SW 1271 (cell line): ENCODE results near the gene SLC51A.
"Not testable (repeated sequence)": the region's sequence is repeated elsewhere in the genome, so short reads cannot be mapped to it uniquely, and the experiment has no call there.

Experiments
- DNase-seq, 2 experiments: peaks; one replicate each; lab custom pipeline; 2025; lab: John Stamatoyannopoulos, UW

SLC51A gene

DNA sequence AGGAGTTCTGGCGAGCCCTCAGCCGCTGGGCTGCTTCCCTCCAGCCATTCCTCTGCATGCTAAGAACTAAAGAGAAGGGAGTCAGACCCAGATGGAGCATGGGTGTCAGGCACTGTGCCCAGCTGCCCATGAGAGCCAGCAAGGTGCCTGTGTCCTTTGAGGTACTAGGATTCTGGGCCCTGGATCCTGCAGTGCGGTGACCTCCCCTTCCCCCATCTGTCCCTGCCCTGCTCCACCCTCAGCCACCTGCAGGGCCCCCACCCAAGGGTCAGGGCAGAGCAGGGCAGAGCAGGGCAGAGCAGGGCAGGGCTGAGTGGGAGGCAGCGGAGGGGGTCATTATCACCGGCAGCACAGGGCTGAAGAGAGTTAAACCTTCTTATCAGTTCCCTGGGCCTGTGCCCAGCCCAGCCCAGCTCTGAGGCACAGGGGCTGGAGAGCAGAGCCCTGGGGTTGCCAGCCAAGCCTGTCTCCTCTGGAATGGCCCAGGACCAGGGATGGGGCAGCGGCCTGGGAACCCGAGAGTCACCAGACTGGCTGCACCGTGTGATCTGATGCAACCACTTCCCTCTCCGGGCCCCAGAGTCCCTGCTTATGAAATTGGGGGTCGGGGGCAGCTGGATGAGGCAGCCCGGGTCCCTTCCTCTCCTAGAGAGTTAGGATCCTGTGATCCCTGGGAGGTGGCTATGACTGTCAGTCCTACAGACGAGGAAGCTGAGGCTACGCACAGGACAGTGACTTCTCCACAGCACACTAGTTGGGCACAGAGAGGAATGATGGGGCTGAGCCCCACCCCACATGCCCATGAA, 22.4 kb upstream of the SLC51A start:
- DNase-seq: no peak

GRCh38 chr3:196194542-196194915, 21.8 kb upstream of the SLC51A start:
- DNase-seq: no peak

- DNase-seq: no peak
These were observed 20.6 kb upstream of the SLC51A start for GRCh38 chr3:196195664-196196265.

GRCh38 chr3:196197524-196197923, 18.8 kb upstream of the SLC51A start:
- no peak for DNase-seq

DNA sequence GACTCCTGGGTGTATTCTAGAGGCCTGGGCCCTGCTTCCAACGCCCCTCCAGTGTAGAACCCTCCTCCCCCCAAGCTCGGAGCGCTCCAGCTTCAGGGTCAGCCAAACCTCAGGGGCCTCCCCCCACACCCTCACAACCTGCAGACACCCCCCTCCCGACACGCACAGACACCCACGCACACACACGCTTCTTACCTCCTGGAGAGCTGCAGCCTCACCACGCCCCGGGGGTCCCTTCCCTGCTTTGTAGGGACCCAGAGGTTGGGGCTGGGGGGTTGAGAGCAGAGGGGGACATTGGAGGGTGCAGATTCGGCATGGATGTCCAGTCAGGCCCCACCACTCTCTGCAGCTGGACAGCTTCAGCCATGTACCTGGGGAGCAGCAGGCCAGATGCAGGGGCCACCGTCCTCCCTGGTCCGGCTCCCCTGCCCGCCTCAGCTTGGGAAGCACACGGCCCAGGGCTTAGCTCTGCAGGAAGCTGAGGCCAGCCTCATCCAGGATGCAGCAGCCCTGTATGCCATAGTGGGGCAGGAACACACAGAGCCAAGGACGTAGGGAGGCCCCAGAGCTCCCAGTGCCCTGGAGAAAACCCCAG, 18.2 kb upstream of the SLC51A start:
- no peak for DNase-seq

DNA sequence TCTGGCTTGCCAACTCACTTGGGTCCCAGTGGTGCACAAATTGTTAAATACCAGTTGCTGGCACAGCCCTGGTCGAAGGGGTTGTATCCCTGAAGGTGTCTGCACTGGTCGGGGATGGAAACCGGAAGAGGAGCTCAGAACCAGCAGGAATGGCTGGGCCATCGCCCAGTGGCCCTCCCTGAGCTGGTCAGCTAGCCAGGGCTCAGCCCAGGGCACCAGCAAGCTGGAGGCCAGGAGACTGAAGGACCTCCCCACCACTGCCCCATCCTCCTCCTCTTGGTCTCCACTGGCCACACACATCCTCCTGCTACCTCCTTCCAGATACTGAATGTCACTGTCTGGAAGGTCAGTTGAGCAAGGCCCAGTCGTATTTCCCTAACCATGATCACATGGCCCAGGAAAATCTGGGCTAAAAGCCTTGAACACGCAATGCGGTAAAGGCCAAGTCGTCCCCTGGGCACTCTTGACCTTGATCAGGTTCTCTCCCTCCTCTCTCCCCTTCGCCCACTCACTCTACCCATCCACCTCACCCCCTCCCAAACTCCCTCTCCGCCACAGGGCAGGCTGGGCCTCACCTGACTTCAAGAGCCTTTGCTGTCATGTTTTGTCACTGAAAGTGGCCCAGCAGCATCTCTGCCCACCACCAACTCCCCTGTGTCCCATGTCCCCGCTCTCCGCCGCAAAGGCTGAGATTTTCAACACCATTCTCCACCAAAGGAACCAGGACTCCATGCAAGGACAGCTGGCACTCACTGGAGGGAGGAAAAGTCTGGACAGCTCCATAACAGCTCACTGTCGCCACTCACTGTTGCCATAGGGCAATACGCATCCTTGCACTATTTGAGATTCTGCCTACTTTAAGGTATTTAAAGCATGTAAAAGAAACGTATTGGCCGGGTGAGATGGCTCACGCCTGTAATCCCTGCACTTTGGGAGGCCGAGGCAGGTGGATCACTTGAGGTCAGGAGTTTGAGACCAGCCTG, 17.3 kb upstream of the SLC51A start:
- peak; percentile 10 to 17 for DNase-seq

DNA sequence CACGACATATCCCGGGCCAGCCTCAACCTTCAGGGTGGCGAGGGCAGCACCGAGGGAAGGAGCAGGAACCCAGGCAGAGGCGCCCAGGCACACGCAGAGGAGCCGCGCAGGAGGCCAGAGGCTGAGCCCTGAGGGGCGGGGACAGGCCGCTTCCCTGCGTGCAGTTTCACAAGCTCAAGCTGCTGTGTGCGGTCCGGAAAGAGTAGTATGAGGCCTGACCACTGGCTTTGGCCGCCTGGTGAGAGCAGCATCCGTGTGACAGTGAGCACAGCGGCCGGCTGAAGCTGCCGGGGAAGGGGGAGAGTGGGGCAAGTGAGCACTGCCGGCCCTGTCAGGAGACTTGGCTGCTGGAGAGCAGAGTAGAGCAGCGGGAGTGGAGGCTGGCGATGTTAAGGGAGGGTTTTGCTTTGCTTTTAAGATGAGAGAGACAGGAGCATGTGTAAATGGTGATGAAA, 13.8 kb upstream of the SLC51A start:
- DNase-seq: no peak

DNA sequence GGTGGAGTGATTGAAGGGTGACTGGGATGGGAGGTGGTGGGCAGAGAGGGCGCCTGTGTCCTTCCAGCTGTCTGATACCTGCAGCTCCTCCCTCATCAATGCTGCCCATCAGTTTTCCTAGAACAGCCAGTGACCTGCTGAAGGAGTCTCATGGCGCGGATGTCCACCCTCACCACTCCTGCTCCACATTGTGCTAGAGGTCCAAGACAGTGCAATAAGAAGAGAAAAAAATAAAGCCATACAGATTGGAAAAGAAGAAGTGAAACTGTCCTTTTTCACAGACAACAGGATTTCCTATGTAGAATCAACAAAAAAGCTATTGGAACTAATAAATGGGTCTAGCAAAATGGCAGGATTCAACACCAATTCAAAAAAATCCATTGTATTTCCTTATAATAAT, 12.5 kb upstream of the SLC51A start:
- DNase-seq: no peak

- DNase-seq: peak in 1 of 2 experiments; percentile 17
These were observed 10.7 kb upstream of the SLC51A start for GRCh38 chr3:196205442-196206205.

GRCh38 chr3:196207159-196207832, 9.0 kb upstream of the SLC51A start:
- no peak for DNase-seq

- DNase-seq: no peak
These were observed 8.3 kb upstream of the SLC51A start for GRCh38 chr3:196207833-196208607.

DNA sequence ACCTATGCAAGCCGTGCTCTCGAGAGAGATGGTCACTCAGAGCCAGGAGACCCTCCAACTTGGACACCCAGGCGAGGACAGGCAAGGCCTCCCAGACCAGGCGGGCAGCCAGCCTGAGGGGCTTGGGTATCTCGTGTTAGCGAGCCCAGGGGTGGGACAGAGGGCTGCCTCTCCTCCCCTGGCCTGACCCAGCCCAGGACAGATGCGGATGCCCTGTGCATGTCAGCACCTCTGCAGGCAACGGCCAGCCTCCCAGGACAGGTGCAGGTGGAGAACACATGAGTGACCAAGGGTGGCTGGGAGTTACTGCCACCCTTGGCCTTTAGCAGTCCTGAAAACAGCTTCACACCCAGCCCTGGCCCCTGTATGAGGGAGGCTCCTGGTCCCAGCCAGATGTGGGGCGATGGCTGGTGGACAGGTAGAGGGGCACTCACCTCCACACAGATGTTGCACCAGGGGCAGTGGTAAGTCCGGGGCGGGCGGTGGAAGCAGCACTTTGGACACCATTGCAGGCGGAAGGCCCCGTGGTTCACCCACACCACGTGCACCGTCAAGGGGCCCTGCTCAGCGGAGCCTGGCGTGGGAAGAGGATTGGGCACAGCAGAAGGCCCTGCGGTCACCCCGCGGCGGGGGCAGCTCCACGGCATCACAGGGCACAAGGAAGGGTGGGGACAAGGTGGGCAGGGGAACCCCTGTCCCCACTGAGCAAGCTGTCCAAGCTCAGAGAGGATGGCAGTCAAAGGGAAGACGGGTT, 7.2 kb upstream of the SLC51A start:
- DNase-seq: no peak

DNA sequence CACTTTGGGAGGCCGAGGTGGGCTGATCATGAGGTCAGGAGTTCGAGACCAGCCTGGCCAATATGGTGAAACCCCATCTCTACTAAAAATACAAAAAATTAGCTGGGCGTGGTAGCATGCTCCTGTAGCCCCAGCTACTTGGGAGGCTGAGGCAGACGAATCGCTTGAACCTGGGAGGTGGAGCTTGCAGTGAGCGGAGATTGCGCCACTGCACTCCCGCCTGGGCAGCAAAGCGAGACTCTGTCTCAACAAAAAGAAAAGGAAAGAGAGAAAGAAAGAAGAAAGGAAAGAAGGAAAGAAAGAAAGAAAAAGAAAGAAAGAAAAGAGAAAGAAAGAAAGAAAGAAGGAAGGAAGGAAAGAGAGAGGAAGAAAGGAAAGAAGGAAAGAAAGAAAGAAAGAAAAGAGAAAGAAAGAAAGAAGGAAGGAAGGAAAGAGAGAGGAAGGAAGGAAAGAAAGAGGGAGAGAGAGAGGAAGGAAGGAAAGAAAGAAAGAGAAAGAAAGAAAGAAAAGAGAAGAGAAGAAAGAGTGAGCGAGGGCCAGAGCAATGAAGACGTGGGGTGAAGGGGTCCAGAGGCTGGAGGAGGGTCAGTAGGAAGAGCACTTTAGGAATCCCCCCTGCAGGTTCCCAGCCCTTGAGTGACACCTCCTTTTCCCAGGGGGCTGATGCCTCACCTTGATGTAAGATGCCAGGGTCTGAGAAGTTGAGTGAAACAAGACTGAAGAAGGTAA, 6.2 kb upstream of the SLC51A start:
- DNase-seq: not testable (repeated sequence)

DNA sequence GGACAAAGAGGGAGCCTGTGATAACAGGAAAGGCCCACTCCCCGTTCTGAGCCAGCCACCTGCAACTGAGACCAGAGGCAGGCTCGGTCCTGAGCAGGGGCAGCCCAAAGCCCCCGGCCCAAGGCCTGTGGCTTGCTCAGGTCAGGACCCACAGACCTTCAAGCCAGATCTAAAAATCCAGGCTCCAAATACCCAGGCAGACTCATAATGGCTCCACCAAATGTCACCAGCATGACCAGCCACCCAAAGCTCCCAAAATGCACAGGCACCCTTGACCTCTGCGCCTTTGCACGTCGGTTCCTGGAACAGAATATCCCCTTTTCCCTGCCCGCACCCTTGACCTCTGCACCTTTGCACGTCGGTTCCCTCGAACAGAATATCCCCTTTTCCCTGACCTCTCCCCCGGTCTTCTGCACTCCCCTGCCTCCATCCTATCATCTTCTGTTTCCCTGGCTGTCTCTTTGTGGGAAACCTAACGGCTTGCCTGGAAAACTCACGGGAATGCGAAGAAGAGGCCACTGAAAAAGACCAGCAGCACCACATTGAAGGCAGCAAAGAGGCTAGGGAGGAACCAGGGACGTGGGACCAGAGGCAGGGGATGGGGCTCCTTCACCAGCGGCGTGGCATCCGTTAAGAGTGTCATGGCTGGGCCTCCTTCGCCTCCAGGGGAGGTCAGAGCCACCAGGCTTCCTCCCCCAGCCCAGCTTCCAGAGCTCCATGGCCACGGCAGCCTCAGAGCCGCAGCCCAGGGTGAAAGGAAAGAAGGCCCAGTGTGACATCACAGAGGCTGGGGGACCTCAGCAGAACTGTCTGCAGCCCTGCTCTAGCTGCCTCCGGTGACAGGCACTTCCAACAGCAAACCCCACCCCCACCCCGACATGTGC, 5.4 kb upstream of the SLC51A start, which contains the start of gene ZDHHC19:
TSS of gene ZDHHC19 (minus strand) at position 728 of the 884 bp plus-strand sequence. CDS start at position 643, 85 bp downstream.
- no peak for DNase-seq

GRCh38 chr3:196214783-196215441, 1.4 kb upstream of the SLC51A start:
- DNase-seq: no peak

GRCh38 chr3:196215493-196216020, 777 bp upstream of the SLC51A start:
- DNase-seq: no peak
